Midbrain (tissue), 1 donor: ENCODE results near the gene MINPP1.

Experiments used
- DNase-seq: peaks from one replicate; lab custom pipeline; 2025; lab: John Stamatoyannopoulos, UW

MINPP1 gene

DNA sequence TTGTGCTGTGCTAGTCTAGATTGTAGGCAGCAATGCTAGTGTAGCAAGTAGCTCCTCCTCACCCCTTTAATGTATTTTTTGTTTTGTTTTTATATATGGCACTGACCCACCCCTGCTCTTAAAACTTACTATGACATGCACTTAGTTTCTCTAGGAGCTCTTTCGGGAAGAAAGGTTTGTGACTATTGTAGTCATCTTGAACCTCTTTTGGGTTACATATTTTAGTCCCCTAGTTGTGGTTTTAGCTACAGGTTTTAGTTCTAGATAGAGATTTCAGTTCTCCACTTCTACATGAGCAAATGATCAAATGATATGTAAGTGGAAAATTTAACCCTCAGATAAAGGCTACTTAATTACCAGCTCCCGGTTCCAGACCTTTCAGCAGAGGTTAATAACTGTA lies 14.9 kb downstream of the MINPP1 start:
- DNase-seq = no peak

DNA sequence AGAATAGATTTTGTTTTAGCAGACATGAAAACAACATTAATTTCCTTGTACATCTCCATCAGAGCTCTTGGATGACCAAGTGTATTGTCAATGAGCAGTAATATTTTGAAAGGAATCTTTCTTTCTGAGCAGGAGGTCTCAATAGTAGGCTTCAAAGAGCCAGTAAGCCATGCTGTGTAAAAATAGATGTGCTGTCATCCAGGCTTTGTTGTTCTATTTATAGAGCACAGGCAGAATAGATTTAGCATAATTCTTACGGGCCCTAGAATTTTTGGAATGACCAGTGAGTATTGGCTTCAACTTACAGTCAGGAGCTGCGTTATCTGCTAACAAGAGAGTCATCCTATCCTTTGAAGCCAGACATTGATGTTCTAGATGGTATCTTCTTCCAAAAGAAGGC lies 19.0 kb downstream of the MINPP1 start:
- no peak for DNase-seq

DNA sequence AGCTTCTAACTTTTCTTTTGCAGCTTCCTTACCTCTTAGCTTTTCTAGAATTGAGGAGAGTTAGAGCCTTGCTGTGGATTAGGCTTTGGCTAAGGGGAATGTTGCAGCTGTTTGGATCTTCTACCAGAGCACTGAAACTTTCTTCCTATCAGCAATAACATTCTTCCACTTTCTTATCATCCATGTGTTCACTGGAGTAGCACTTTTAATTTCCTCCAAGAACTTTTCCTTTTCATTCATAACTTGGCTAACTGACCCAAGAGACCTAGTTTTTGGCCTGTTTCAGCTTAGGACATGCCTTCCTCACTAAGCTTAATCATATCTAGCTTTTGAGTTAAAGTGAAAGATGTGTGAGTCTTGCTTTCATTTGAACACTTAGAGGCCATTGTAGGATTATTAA lies 19.6 kb downstream of the MINPP1 start:
- DNase-seq = no peak

DNA sequence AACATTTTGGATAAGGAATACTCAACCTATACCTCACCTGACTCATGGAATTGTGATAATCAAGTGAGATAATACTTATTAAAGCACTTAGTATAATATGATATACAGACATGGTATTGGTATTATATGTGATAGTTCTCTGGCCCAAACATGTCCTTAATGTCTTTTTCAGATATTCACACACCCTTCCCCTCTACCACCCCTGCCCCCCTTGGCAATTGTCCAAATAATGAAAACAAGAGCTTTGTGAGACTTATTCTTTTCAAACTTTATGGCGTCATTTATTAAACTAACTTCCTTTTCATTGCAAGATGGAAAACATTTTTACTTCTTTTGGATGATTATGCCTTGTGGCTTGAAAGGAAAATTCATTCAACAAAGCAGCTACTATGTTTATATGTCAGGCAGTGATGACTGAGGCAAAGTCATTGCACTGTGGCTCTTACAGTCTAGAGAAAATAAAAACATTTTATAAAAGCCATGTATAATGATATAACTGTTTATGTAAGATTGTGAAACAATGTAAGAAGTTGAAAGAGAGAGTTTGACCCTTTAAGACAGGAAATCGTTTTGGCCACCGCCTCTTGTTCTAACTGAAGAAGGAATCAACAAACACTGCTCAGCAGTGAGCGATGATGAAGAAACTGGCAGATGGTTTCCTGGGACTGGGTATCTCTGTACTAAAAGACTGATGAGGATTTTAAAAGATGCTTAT lies 27.4 kb downstream of the MINPP1 start:
- DNase-seq = no peak

DNA sequence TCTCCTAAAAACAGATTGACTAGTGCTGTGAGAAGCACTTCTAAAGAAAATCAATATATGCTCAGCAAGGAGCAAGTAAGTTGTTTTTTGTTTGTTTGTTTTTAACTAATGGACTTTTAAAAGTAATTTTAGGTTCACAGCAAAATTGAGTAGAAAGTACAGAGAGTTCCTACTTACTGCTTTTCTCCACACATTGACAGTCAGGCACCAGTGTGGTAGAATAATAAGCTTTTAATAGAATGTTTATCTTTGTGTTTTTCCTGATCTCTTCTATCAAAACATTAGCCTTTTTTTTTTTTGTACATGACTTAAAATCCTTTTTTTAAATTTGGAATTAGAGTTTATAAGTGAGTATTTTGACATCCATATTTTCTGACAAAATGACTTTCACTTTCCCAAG lies 28.0 kb downstream of the MINPP1 start:
- DNase-seq = no peak

DNA sequence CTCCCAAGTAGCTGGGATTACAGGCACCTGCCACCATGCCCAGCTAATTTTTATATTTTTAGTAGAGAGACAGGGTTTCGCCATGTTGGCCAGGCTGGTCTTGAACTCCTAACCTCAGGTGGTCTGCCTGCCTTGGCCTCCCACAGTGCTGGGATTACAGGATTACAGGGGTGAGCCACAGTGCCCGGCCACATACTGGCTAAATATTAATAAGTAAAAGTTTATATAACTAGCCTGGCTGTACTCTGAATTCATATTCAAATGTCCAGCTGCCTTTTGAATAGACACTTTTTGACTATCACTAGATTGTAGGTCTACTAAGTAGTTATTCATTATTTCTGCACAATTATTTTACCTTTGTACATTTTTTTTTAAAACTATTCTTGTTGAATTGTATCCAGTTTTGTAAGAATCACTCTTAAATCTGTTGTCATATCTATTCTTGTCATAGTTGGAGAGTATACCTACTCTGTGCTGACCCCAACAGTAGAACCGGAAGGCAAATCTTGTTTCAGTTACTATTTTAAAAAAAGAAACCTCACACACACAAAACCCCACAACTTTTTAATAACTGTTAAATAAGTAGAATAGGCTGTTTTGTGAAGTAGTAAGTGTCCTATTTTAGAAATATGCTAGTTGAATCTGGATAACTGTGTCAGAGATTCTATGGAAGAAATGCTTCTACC lies 29.6 kb downstream of the MINPP1 start:
- DNase-seq = no peak

DNA sequence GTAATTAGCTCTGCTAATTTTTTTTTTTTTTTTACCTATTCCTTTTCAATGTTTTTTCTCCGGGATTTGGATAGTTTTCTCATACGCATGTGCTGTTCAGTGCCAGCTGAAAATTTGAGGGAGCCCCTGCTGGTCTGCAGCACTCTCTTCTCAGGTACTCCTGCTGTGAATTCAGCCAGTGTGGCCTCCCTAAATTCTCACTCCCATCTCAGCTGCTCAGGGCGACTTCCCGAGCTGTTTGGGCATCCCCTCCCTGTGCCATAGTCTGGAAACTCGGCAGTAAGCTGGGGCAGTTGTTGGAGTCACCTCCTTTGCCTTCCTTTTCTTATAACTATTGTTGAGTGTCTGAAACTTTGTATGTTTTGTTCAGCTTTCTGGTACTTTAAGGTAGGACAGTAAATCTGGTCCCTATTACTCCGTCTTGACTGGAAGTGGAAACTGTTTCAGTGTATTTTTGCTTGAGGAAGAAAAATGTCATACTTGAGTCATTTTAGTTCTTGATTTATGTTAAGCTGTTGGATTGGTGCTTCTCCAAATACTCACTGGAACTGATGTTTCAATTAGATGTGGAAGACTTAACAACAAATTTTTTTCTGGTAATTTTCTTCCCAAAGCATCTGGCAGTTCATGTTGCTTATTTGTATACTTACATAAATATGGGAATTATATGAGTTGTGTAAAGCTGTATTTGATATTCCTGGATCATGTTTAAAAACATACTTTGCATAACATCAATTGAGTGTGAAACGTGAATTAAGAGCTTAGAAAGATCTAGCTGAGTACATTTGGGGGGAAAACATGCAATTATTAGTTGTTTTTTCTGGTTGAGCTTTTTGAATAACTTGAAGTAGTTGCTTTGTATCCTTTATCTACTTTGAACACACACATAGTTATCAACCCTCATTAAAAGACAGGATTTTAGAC lies 33.7 kb downstream of the MINPP1 start:
- no peak for DNase-seq

DNA sequence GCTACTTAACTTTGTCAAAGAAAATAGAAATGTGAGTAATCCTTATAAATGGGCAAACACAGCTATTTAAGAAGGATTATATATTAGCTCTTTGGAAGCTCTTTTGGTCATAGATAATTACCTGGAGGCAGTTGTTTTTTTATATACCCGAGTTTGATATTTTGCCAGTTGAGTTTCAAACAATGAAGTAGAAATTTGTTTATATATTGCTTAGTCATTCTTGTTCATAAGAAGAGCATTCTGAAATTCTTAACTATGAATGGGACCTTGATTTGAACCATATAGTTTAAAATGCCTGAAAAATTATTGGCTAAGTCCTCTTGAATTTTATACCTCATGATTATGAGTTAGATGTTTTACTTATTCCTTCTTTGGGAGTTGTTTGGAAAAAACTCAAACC lies 36.4 kb downstream of the MINPP1 start:
- no peak for DNase-seq

DNA sequence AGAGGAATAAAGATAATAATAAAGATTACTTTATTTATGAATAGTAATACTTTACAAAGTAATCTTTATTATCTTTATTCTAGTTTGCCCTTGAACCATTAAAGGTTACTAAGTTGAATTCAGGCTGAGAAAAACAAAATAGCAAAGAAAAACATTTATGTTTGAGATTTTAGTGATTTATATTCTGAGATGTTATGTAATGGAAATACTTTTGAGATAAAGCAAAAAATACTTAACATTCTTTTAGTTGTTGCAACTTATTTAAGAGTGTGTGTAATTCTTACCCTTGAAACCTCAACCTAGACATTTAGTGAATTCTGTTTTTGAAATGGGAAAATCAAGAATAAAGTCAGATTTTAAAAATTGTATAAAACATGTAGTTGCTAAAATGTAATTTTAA lies 40.0 kb downstream of the MINPP1 start:
- no peak for DNase-seq

DNA sequence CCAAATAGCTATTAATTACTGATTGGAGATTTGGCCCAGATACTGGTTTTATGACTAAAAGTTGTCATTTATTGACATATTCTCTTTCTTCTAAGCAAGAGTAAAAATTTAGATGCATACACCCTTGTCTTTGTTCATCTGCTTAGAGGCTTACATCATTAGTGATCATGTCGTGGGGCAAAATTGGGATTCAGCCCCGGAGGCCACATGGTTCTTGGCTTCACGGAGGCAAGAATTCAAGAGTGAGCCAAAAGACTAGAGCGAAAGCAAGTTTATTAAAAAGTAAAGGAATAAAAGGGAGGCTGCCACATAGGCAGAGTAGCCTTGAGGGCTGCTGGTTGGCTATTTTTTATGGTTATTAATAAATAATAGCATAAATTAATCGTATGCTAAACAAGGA lies 41.1 kb downstream of the MINPP1 start:
- no peak for DNase-seq

DNA sequence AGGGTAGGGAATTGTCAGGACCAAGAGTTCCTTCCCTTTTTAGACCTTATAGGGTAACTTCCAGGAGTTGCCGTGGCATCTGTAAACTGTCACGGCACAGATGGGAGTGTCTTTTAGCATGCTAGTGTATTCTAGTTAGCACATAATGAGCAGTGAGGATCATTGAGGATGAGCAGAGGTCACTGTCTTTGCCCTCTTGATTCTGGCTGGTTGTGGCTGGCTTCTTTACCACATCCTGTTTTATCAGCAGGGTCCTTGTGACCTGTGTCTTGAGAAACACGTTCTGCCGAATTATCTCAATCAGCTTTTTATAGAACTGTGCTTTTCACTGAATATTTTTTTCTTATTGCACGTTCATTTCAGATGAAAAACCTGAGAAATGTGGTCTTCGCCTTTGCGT lies 41.5 kb downstream of the MINPP1 start:
- no peak for DNase-seq

DNA sequence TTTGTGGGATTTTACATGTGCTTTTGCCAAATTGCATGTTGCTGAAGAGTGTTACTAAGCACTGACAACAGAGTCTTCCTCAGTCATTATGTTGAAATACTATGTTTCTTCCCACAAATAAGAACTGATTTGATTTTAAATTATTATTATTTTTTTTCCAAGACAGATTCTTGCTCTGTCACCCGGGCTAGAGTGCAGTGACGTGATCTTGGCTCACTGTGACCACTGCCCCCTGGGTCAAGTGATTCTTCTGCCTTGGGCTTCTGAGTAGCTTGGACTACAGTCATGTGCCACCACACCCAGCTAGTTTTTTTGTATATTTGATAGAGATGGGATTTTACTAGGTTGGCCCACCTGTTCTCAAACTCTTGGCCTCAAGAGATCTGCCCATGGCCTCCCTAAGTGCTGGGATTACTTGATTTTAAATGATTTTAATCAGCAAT lies 42.3 kb downstream of the MINPP1 start:
- no peak for DNase-seq

DNA sequence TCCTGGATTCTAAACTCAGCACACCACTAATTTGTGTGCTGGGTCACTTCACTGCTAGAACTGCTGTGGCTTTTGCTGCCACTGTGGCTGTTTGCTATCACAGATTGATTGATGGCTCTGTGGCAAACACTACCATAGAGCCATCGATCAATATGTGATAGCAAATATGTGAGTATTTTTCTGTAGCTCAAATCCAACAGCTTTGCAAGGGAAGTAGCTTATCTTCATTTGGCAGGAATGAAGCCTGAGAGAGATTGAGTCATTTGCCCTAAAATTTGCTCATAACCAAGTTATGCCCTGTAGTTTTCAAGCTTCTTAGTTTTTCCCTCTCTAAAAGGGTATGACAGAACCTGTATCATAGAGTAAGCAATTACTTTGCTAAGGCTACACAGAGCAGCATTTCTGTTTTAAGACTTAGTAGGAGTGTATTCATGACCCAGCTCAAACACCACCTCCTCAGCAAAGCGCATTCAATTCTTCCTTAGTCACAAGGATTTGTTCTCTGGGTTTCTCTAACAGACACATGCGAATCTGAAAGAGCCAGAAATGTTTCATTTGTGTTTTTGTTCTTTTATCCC lies 43.1 kb downstream of the MINPP1 start:
- no peak for DNase-seq

DNA sequence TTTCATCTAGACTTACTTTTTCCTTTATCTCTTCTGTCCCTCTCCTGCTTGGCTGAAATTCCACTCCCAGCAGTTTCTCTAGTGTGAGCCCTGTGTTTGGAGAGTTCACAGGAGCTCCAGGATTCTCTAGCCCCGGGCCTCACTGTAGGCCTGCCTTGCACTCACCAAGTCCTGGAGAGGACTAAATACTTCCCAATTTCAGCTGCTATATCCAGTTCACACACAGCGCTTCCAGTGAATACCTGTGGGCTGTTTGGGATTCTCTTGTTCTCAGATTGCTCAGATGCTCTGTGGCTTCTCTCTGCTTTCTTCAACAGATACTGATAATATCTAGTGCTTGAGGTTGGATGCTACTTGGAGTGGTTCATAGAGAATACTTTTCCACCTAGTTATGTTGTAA lies 46.0 kb downstream of the MINPP1 start:
- DNase-seq = no peak

DNA sequence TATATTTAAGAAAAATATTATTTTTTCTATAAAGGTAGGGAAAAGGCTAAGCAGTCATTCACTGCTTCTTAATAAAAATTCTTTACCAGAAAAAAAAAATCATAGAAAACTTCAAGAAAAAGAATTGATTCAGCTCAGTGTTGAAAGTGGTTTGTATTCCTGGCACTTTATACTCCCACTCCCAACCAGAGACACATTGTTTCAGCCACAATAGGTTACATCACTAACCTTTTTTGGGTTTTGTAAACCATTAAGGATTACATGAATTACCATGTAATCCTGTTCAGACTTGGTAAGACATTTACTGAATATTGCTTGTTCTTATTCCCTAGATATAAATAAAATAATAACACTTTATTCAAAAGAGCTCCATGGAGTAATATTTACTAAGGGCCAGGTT lies 46.6 kb downstream of the MINPP1 start:
- DNase-seq = no peak

DNA sequence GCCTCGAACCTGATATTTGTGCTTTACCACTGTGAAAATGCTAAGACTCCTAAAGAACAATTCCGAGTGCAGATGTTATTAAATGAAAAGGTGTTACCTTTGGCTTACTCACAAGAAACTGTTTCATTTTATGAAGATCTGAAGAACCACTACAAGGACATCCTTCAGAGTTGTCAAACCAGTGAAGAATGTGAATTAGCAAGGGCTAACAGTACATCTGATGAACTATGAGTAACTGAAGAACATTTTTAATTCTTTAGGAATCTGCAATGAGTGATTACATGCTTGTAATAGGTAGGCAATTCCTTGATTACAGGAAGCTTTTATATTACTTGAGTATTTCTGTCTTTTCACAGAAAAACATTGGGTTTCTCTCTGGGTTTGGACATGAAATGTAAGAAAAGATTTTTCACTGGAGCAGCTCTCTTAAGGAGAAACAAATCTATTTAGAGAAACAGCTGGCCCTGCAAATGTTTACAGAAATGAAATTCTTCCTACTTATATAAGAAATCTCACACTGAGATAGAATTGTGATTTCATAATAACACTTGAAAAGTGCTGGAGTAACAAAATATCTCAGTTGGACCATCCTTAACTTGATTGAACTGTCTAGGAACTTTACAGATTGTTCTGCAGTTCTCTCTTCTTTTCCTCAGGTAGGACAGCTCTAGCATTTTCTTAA lies 47.7 kb downstream of the MINPP1 start:
- no peak for DNase-seq

DNA sequence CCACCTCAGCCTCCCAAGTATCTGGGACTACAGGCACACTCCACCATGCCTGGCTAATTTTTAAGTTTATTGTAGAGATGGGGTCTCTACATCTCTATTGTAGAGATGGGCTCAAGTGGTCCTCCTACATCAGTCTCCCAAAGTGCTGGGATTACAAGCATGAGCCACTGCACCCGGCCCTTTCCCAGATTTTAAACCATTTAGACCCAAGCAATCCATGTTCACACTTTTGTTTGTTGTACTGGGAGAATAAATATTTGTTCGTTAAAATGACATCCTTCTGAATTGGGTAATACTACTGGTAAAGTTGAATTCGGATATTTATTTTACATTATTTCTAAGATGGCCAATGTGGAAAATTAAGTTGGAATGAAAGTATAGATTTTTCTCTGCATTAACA lies 52.7 kb downstream of the MINPP1 start:
- DNase-seq = no peak

DNA sequence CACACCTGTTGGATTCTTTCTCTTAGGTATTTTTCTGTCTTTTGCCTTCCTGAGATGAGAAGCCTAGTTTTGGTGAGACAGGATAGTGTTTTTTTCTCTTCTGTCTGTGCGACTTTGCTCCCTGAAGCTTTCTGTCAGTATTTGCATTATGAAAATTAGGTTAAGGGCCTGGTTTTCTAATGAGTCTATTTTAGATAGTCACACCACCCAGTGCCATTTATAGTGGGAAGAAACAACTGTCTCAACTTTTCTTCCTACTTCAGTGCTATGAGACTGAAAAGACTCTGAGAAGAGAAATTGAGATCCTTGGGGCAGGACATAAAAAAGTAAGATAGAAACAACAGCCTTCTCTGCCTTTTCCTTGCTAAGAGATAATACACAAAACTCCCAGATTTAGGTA lies 53.6 kb downstream of the MINPP1 start:
- DNase-seq = no peak

DNA sequence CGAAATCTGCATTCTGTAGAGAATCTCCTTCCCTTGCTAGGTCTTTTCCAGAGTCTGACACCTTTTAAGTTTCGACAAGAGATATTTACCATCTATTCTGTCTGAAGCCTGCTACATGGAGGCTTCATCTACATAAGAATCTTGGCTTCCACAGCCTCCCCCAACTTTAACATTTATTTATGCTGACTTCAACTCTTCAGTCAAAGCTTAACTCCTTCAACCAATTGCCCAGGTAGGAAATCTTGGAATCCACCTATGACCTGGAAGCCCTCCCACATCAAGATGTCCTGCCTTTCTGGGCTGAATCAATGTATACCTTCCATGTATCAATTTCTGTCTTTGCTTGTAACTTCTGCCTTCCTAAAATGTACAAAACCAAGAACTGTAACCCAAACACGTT lies 54.7 kb downstream of the MINPP1 start:
- DNase-seq = no peak

DNA sequence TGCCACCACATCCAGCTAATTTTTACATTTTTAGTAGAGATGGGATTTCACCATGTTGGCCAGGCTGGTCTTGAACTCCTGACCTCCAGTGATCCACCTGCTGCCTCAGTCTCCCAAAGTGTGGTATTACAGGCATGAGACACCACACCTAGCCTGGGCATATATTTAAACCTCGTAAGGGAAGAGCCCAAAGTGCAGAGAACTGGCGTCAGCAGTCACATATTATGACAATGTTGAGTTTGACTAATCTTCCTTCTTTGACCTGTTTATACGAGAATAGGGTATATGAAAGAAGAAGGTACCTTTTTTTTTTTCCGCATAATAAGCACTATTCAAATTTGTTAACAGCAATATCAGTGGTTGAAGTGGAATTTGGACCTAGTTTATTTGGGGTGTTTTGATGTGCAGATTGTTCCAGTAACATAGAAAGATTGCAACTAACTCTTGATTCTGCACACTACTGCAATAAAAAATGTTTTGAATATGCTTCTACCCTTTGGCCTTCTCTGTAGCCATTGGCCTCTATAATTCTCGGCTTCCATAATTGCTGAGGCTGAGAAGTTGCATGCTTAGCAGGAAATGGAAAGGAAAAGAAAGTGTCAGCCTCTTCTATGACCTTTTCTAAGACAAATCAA lies 55.9 kb downstream of the MINPP1 start:
- DNase-seq = no peak

DNA sequence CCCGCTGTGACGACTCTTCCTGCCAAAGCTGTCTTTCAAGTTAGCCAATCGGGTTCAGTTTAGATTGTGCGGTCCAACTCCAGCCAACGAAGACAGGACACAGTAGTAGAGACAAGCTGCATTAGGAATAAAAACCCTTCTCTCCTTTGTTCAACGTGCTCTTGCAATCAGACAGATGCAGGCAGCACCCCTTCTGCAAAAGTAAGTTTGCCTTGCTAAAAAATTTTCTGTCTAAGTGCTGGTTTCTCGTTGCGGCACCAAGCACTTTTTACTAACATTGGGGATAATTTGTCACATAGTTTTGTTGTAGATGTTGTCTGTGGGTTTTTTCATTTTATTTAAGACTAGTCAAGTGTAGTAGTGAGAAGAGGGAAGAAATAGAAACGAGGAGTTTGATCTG lies 58.1 kb downstream of the MINPP1 start:
- DNase-seq = no peak
